ENCODE measurements around the gene RALGPS2. TPM values are rescaled to one million over a fixed set of nuclear protein-coding genes. Genes with fewer than 3 reads are reported as not detected.

RALGPS2 gene
- total and polyA plus RNA-seq, 2 experiments from 2014 or later = 8.1 to 31.2 TPM

- TF ChIP-seq POLR2AphosphoS5 (IDR thresholded peaks at IDR 0.05; ENCODE audit: low read depth) = no peak
- no peak for TF ChIP-seq EZH2 (IDR thresholded peaks at IDR 0.05; ENCODE audit: low read depth, unreplicated experiment)
- TF ChIP-seq JUNB (IDR thresholded peaks at IDR 0.05; ENCODE audit: unreplicated experiment) = no peak
- no peak for TF ChIP-seq STAT1 (IDR thresholded peaks at IDR 0.05; ENCODE audit: unreplicated experiment)
These were observed 42.6 kb upstream of the RALGPS2 start (continued) for GRCh38 chr1:178682429-178682828.

GRCh38 chr1:178682886-178683285, 42.2 kb upstream of the RALGPS2 start:
- Mint-ChIP-seq H3K4me1 (no peaks in the 10 kb centered on the region), H3K9me3 (0 out of 3 replicates have a peak, but pooled peaks cover 3% of the 10 kb centered on the region)
- H2AFZ ChIP-seq = no peak overlapping the region; the same call in 1 of the 2 replicates

GRCh38 chr1:178683291-178683690, 41.8 kb upstream of the RALGPS2 start:
- Histone ChIP-seq H3K36me3 (ENCODE audit: insufficient read depth) (no peaks in the 10 kb centered on the region), H3K79me2 (replicated peaks; ENCODE audit: insufficient read depth) (no peaks in the 10 kb centered on the region), H3K27me3 (ENCODE audit: insufficient read depth) (no peaks in the 10 kb centered on the region), H3F3A (replicated peaks; ENCODE audit: low read depth) (no peaks in the 10 kb centered on the region), H3K9me2 (ENCODE audit: insufficient read depth) (0 out of 2 replicates have a peak, but pooled peaks cover 3% of the 10 kb centered on the region), H3K27ac (ENCODE audit: low read depth) (no peak overlapping the region), H4K20me1 (replicated peaks; ENCODE audit: insufficient read depth) (no peaks in the 10 kb centered on the region), H2AFZ (peak overlapping the region; percentile 69), H3K4me3 (no peak overlapping the region), H3K4me2 (no peak overlapping the region), H3K4me1 (ENCODE audit: insufficient read depth) (no peaks in the 10 kb centered on the region)
- H3K27me3 Mint-ChIP-seq (ENCODE audit: insufficient read depth, low read depth, poor library complexity) = peaks cover 2% of the 10 kb centered on the region
- DNase-seq (ENCODE audit: low spot score) (no peak), ATAC-seq (no peak)
- no peak overlapping the region for H3K27ac Mint-ChIP-seq
- H3K9me3 Mint-ChIP-seq = no peaks in the 10 kb centered on the region
- H3K4me3 Mint-ChIP-seq = no peak overlapping the region
- no peaks in the 10 kb centered on the region for H3K36me3 Mint-ChIP-seq (ENCODE audit: low read depth)
- H3K4me1 Mint-ChIP-seq = no peaks in the 10 kb centered on the region
- TF ChIP-seq CREB1 (CRISPR knock-in tag; IDR thresholded peaks at IDR 0.05; ENCODE audit: low read depth) (no peak), NANOG (IDR thresholded peaks at IDR 0.05; ENCODE audit: borderline replicate concordance) (no peak), POLR2AphosphoS5 (IDR thresholded peaks at IDR 0.05; ENCODE audit: low read depth) (no peak), JUNB (IDR thresholded peaks at IDR 0.05; ENCODE audit: unreplicated experiment) (no peak), EZH2phosphoT487 (IDR thresholded peaks at IDR 0.05; ENCODE audit: unreplicated experiment) (no peak), STAT1 (IDR thresholded peaks at IDR 0.05; ENCODE audit: unreplicated experiment) (no peak), REST (IDR thresholded peaks at IDR 0.05; ENCODE audit: unreplicated experiment) (no peak), ETS1 (IDR thresholded peaks at IDR 0.05) (no peak), CTCF (conservative IDR thresholded peaks at IDR 0.05; ENCODE audit: low read depth in 2 of 2) (no peak), EZH2 (IDR thresholded peaks at IDR 0.05; ENCODE audit: low read depth, unreplicated experiment) (no peak), ZNF331 (CRISPR knock-in tag; IDR thresholded peaks at IDR 0.05; ENCODE audit: low read depth) (no peak)

More at GRCh38 chr1:178682886-178683285, 42.2 kb upstream of the RALGPS2 start:
- Histone ChIP-seq H3K36me3 (ENCODE audit: insufficient read depth) (no peaks in the 10 kb centered on the region), H4K20me1 (replicated peaks; ENCODE audit: insufficient read depth) (no peaks in the 10 kb centered on the region), H3K4me1 (ENCODE audit: insufficient read depth) (no peaks in the 10 kb centered on the region), H3K4me3 (no peak overlapping the region), H3F3A (replicated peaks; ENCODE audit: low read depth) (no peaks in the 10 kb centered on the region), H3K79me2 (replicated peaks; ENCODE audit: insufficient read depth) (no peaks in the 10 kb centered on the region), H3K9me2 (ENCODE audit: insufficient read depth) (0 out of 2 replicates have a peak, but pooled peaks cover 3% of the 10 kb centered on the region), H3K27me3 (ENCODE audit: insufficient read depth) (no peaks in the 10 kb centered on the region), H3K4me2 (no peak overlapping the region), H3K27ac (ENCODE audit: low read depth) (no peak overlapping the region)
- Mint-ChIP-seq H3K27ac (no peak overlapping the region), H3K36me3 (ENCODE audit: low read depth) (no peaks in the 10 kb centered on the region), H3K27me3 (ENCODE audit: insufficient read depth, low read depth, poor library complexity) (peaks cover 2% of the 10 kb centered on the region), H3K4me3 (no peak overlapping the region)
- no peak for ATAC-seq
- no peak for DNase-seq (ENCODE audit: low spot score)
- no peak for TF ChIP-seq STAT1 (IDR thresholded peaks at IDR 0.05; ENCODE audit: unreplicated experiment)

All from GM23338 (cell line).